Cerebellar nuclear complex (tissue), 1 donor: ENCODE data around the gene CLSTN1.
"Not testable (repeated sequence)": the region's sequence is repeated elsewhere in the genome, so short reads cannot be mapped to it uniquely, and the experiment has no call there.

ENCODE experiments used
- DNase-seq, 2 experiments: peaks; one replicate each; lab custom pipeline; 2025; lab: John Stamatoyannopoulos, UW

CLSTN1 gene

GRCh38 chr1:9825093-9826074 lies 1.6 kb upstream of the CLSTN1 start:
- peak in 1 of 2 experiments; percentile 54 for DNase-seq

- DNase-seq, result no peak
These were observed 931 bp upstream of the CLSTN1 start for GRCh38 chr1:9824702-9825089.

GRCh38 chr1:9823693-9823942 lies 147 bp downstream of the CLSTN1 start:
- no peak for DNase-seq

GRCh38 chr1:9822897-9823692 lies 670 bp downstream of the CLSTN1 start:
- DNase-seq, result no peak

- no peak for DNase-seq
These were observed 1.3 kb downstream of the CLSTN1 start for GRCh38 chr1:9822490-9822889.

- DNase-seq, result no peak
These were observed 2.1 kb downstream of the CLSTN1 start for GRCh38 chr1:9821710-9822109.

- DNase-seq, result no peak
These were observed 3.2 kb downstream of the CLSTN1 start for GRCh38 chr1:9820521-9820920.

GRCh38 chr1:9817734-9818133 lies 6.0 kb downstream of the CLSTN1 start:
- no peak for DNase-seq

GRCh38 chr1:9816199-9816598 lies 7.6 kb downstream of the CLSTN1 start:
- no peak for DNase-seq

- DNase-seq, result no peak
These were observed 8.6 kb downstream of the CLSTN1 start for GRCh38 chr1:9815150-9815549.

GRCh38 chr1:9814619-9815018 lies 9.1 kb downstream of the CLSTN1 start:
- no peak for DNase-seq

GRCh38 chr1:9811239-9811966 lies 12.4 kb downstream of the CLSTN1 start:
- no peak for DNase-seq

GRCh38 chr1:9809100-9809510 lies 14.7 kb downstream of the CLSTN1 start:
- DNase-seq, result no peak

- no peak for DNase-seq
These were observed 15.3 kb downstream of the CLSTN1 start for GRCh38 chr1:9808459-9808858.

GRCh38 chr1:9807541-9807940 lies 16.2 kb downstream of the CLSTN1 start:
- DNase-seq, result no peak

GRCh38 chr1:9805972-9806371 lies 17.8 kb downstream of the CLSTN1 start:
- not testable (repeated sequence) for DNase-seq

- no peak for DNase-seq
These were observed 18.7 kb downstream of the CLSTN1 start for GRCh38 chr1:9805006-9805508.

- not testable (repeated sequence) for DNase-seq
These were observed 20.5 kb downstream of the CLSTN1 start for GRCh38 chr1:9803003-9803918.

- no peak for DNase-seq
These were observed 21.9 kb downstream of the CLSTN1 start for GRCh38 chr1:9801909-9802308.

GRCh38 chr1:9798236-9799130 lies 25.3 kb downstream of the CLSTN1 start:
- DNase-seq, result no peak
